Epidermal melanocyte (primary cell): ENCODE data around the gene MYOM3.
"Not testable (repeated sequence)": the region's sequence is repeated elsewhere in the genome, so short reads cannot be mapped to it uniquely, and the experiment has no call there.

ENCODE experiments used
- DNase-seq: peaks from one replicate; pipeline ENCODE4 v3.0.0; 2011; ENCODE audit warnings: low spot score; ENCODE audit not compliant: insufficient read length

The MYOM3 gene

DNA sequence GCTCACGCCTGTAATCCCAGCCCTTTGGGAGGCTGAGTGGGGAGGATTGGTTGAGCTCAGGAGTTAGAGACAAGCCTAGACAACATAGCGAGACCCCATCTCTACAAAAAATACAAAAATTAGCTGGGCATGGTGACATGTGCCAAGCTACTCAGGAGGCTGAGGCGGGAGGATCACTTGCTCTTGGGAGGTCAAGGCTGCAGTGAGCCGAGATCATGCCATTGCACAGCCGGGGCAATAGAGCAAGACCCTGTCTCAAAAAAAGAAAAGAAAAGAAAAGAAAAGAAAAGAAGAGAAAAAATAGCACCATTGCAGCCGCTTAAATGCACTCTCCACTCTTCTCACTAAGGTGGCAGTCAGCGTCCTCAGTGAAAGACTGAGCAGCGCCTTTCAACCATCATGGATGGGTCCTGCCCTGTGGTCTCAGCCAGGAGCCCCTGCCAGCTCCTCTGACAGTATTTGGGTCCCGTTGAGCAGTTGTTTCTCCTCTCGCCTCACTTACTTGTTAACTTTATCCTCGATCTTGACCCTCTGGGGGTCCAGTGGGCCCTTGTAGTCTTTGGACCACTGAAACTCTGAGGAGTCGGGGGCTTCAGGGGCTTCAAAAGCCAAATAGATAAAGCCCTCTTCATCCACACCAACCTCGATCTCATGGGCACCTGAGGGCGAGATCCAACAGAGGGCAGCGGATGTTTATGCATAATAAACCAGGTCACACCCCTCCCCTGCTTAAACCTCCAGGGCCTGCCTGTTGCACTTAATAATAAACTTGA is 36.9 kb downstream of the MYOM3 start:
- no peak for DNase-seq

DNA sequence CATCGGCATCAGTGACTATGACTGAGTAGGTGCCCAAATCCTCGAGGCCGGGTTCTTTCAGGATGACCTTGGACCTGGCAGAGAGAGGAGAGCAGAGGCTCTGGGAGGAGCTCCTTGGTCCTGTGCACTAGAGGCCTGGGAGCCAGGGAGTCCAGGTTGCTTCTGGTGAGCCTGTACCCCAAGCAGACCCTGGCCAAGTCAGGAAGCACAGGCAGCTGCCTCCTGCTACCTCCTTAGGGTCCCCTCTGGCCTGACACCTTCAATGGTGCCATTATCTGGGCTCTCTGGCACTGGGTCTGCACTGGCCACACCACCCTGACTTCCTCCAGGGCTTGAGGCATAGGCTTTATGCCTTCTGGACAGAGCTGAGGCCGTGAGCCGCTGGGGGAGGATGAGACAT is 37.7 kb downstream of the MYOM3 start:
- no peak for DNase-seq

- no peak for DNase-seq
Observed at GRCh38 chr1:24071941-24072340, 40.0 kb downstream of the MYOM3 start.

GRCh38 chr1:24070821-24071393 is 41.0 kb downstream of the MYOM3 start:
- peak; percentile 91 for DNase-seq

- no peak for DNase-seq
Observed at GRCh38 chr1:24069817-24070216, 42.1 kb downstream of the MYOM3 start.

DNA sequence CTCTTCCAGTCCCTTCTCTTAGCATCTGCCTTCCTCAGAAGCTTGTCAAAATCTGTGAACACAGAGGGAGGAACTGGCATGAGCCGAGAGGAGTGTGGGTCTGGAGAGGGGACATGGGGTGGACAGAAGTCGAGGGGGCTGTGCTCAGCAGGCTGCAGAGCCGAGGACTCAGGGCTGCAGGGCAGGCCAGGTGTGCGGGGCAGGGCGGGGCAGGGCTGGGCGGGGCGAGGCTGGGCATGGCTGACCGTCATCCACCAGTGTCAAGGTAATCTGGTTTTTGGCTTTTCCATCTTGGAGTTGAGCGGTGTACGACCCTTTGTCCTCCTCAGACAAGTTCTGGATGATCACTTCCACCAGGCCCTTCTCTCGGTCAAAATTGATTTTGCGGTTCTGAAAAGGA is 44.0 kb downstream of the MYOM3 start:
- no peak for DNase-seq

GRCh38 chr1:24065304-24065703 is 46.6 kb downstream of the MYOM3 start:
- no peak for DNase-seq

GRCh38 chr1:24062221-24062620 is 49.7 kb downstream of the MYOM3 start:
- no peak for DNase-seq

DNA sequence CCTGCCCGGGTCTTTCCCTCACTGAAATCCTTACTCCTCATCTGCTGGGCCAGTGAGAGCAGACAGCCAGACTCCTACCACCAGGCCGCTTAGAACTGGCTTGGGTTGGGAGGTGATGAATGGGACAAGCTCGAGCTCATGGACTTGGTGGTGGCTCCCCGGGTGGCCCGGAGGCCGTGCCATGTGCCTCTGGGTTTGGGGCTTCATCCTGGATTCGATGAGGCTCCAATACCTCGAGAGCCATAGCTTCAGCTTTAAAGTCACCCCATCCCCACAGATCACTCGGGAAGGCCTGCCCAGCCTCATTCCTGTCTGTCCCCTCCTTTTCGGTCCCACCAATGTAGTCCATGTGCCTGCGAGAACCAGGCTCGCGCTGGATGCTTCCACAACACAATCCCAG is 51.5 kb downstream of the MYOM3 start:
- no peak for DNase-seq

- DNase-seq: no peak
Observed at GRCh38 chr1:24058671-24059455, 53.1 kb downstream of the MYOM3 start.

- no peak for DNase-seq
Observed at GRCh38 chr1:24057171-24057570, 54.8 kb downstream of the MYOM3 start.

DNA sequence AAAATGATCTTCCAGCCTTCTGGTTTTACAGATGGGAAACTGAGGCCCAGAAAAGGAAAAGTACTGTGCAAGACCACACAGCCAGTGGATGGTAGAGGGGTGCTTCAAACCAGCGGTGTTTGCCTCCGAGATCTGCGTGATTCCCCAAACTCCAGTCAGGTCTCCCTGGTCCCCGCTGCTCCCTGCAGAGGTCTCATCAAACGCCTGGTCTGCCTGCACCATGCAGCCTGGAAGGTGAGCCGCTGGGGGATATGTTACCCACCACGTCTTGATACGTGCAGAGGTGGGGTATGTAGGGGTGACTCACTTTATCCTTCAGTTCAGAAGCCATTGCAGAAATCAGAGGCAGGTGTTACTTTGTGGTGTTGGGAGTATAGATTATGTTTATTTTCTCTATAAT is 56.3 kb downstream of the MYOM3 start:
- DNase-seq: no peak

- DNase-seq: no peak
Observed at GRCh38 chr1:24052220-24052619, 59.7 kb downstream of the MYOM3 start.

- DNase-seq: peak; percentile 33
Observed at GRCh38 chr1:24051206-24051945, 60.6 kb downstream of the MYOM3 start.

DNA sequence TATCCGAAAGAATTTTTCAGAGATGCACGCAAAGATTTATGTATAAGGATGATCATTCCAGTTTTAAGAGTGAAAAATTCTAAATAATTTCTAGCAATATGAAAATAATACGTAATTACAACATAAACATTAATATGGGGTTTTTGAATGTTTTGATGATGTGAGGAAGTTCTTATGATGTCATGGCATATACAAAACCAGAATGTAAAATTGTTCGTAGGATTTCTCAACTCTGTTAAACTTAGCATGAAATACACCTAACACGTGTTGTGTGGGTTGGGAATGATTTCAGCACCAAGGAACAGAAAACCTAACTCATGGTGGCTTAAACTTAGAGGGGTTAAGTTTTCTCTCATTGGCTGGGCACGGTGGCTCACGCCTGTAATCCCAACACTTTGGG is 62.2 kb downstream of the MYOM3 start:
- no peak for DNase-seq

- not testable (repeated sequence) for DNase-seq
Observed at GRCh38 chr1:24048894-24049293, 63.0 kb downstream of the MYOM3 start.

DNA sequence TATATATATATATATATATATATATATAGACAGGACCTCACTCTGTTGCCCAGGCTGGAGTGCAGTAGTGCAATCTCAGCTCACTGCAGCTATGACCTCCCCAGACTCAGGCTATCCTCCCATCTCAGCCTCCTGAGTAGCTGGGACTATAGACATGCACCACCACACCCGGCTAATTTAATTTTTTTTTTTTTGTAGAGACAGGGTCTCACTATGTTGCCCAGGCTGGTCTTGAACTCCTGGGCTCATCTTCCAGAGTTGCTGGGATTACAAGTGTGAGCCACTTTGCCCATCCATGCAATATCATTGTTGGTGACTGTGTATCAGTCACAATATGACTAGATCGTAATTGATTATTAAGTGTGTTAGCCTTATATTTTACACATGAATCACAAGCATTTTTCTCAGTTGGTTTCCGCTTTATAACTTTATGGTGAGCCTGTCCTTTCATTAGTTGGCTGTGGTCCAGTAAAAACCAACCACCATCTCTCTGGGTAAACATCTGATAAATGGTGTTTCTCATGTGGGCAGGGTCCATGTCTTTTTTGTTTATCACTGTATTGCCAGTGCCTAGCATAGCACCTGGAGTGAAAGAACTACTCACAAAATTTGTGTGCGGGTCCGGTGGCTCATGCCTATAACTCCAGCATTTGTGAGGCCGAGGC is 63.6 kb downstream of the MYOM3 start:
- no peak for DNase-seq

DNA sequence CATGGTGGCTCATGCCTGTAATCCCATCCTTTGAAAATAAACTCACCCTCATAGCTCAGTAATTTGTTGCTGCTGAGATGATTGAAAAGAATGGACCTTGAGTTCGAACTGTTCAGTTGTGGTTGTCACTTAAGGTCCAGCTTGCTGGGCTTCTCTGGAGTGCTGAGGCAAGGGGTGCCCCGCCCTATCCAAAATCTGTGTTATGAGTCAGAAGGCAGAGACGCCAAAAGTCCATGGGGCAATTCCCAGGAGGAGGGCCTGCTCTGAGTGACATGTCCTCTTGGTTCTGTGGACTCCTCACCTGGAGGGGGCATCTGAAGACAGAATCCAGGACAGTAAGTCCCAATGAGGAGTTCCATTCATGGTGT is 64.8 kb downstream of the MYOM3 start:
- DNase-seq: no peak

GRCh38 chr1:24045771-24046170 is 66.2 kb downstream of the MYOM3 start:
- DNase-seq: no peak

DNA sequence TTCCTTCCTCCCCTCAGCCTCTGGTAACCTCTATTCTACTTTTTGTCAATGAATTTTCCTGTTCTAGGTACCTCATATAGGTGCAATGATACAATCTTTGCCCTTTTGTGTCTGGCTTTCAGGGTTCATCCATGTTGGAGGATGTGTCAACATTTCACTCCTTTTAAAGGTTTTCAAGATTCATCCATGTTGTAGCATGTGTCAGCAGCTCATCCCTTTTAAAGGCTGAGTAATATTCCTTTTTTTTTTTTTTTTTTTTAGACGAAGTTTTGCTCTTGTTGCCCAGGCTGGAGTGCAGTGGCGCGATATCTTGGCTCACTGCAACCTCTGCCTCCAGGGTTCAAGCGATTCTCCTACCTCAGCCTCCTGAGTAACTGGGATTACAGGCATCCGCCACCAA is 67.3 kb downstream of the MYOM3 start:
- DNase-seq: not testable (repeated sequence)

DNA sequence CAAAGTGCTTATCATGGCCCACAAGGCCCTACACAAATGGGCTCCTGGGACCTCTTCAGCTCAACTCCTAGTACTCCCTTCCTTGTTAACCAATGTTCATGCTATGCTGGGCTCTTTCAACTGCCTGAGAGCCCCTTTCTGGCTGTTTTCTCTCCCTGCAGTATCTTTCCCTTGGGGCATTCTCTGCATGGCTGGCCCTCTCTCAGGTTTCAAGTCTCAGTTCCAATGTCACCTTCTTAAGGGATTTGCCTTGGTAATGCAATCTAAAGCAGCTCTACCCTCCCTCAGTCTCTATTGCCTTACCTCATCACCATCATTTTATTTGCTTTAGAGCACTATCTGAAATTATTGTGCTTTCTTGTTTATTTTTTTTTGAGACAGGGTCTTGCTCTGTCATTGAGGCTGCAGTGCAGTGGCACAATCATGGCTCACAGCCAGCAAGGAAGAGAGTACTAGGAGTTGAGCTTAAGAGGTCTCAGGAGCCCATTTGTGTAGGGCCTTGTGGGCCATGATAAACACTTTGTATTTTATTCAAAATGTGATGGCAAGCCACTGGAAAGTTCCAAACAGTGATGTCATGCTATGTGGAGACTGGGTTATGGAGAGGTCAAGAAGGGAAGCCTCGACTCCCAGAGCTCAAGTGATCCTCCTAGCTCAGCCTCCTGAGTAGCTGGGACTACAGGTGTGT is 68.4 kb downstream of the MYOM3 start:
- DNase-seq: no peak
